ENCODE results near the gene EPHX1.

- TF ChIP-seq EZH2 (IDR thresholded peaks at IDR 0.05; ENCODE audit: insufficient read depth, poor library complexity, severe bottlenecking), result no peak
- TF ChIP-seq EZH2phosphoT487 (IDR thresholded peaks at IDR 0.05; ENCODE audit: insufficient read depth, low read depth), result no peak
Measured at GRCh38 chr1:225777058-225777582, 32.8 kb upstream of the EPHX1 start.
